HepG2 (cell line): ENCODE data around the gene CUEDC2. TPM values are rescaled to one million over a fixed set of nuclear protein-coding genes. Genes with fewer than 3 reads are reported as not detected.

Experiments used
- GABPB1 ChIP-seq: IDR thresholded peaks from 2 replicates; pipeline ENCODE4 v1.6.1; 2016; ENCODE audit warnings: mild to moderate bottlenecking, missing genetic modification reagents, moderate library complexity, missing compliant biosample characterization
- HES4 ChIP-seq: sonication (generic); formaldehyde crosslinking; IDR thresholded peaks from 2 replicates; pipeline ENCODE4 v1.9.0; 2021; ENCODE audit warnings: mild to moderate bottlenecking, missing genetic modification reagents, borderline replicate concordance
- HHEX ChIP-seq: IDR thresholded peaks from 2 replicates; pipeline ENCODE4 v1.6.1; 2016; ENCODE audit warnings: control low read depth
- JUN ChIP-seq: sonication (generic); formaldehyde crosslinking; IDR thresholded peaks from 2 replicates; pipeline ENCODE4 v1.4.0; 2020; ENCODE audit warnings: mild to moderate bottlenecking, missing genetic modification reagents
- NCOA2 ChIP-seq: sonication (generic); formaldehyde crosslinking; IDR thresholded peaks from 2 replicates; pipeline ENCODE4 v1.8.0; 2022; ENCODE audit warnings: inconsistent platforms
- PAX8 ChIP-seq: sonication (generic); formaldehyde crosslinking; IDR thresholded peaks from 2 replicates; pipeline ENCODE4 v1.8.0; 2022; ENCODE audit warnings: mild to moderate bottlenecking, missing genetic modification reagents, borderline replicate concordance
- THAP11 ChIP-seq: IDR thresholded peaks from 2 replicates; pipeline ENCODE4 v1.6.1; 2016; ENCODE audit warnings: missing biosample characterization, missing genetic modification reagents
- ZNF430 ChIP-seq: sonication (generic); formaldehyde crosslinking; IDR thresholded peaks from 2 replicates; pipeline ENCODE4 v1.9.0; 2021; ENCODE audit warnings: mild to moderate bottlenecking, missing genetic modification reagents
- ZNF607 ChIP-seq: sonication (generic); formaldehyde crosslinking; IDR thresholded peaks from 2 replicates; pipeline ENCODE4 v1.5.1; 2020; ENCODE audit warnings: missing genetic modification reagents, mild to moderate bottlenecking, borderline replicate concordance
- ZNF674 ChIP-seq: sonication (generic); formaldehyde crosslinking; IDR thresholded peaks from 2 replicates; pipeline ENCODE4 v1.5.0; 2020; ENCODE audit warnings: low read depth, mild to moderate bottlenecking, missing genetic modification reagents
- polyA plus RNA-seq, 8 experiments: library from polyadenylated mRNA; depleted of rRNA in 3 of 8; stranded (reverse) in 7 of 8; unstranded in 1 of 8; fragments of >200 nt; fragmentation: Illumina TruSeq in 4 of 8; extraction: Trizol in 4 of 8; gene quantifications; 2 replicates each; pipeline versions ENCODE4 v1.2.1 to v1.2.3, GENCODE V29; 2011 to 2016; ENCODE audit warnings: low read depth in 4 of 8, missing spikeins in 1 of 8, mixed read lengths in 1 of 8; ENCODE audit not compliant: insufficient read depth in 1 of 8
- total RNA-seq, 5 experiments: library from RNA; depleted of rRNA; stranded (reverse); fragments of >200 nt; fragmentation: Illumina TruSeq; extraction: Trizol; gene quantifications; 2 replicates each; pipeline ENCODE4 v1.2.3, GENCODE V29; 2016; ENCODE audit warnings: low read depth in 1 of 5
- TF ChIP-seq, protein P1 (sequence below): sonication (generic); formaldehyde crosslinking; IDR thresholded peaks from 2 replicates; pipeline ENCODE4 v1.4.0; 2020; ENCODE audit warnings: missing genetic modification reagents, borderline replicate concordance
- TF ChIP-seq, protein P2 (sequence below): sonication (generic); formaldehyde crosslinking; IDR thresholded peaks from 2 replicates; pipeline ENCODE4 v1.8.1; 2022; ENCODE audit warnings: mild to moderate bottlenecking, missing genetic modification reagents
- TF ChIP-seq, protein P3 (sequence below): sonication (generic); formaldehyde crosslinking; IDR thresholded peaks from 2 replicates; pipeline ENCODE4 v1.4.0; 2020; ENCODE audit warnings: missing genetic modification reagents
- TF ChIP-seq, protein P4 (sequence below): sonication (generic); formaldehyde crosslinking; IDR thresholded peaks from 2 replicates; pipeline ENCODE4 v1.5.0; 2020; ENCODE audit warnings: mild to moderate bottlenecking, low read depth, missing genetic modification reagents, borderline replicate concordance
- TF ChIP-seq, protein P5 (sequence below): sonication (generic); formaldehyde crosslinking; IDR thresholded peaks from 2 replicates; pipeline ENCODE4 v1.4.0; 2020; ENCODE audit warnings: missing genetic modification reagents
- TF ChIP-seq, protein P6 (sequence below): sonication (generic); formaldehyde crosslinking; conservative IDR thresholded peaks from 2 replicates; pipeline ENCODE4 v1.4.0; 2020; ENCODE audit warnings: mild to moderate bottlenecking, missing genetic modification reagents, moderate library complexity

CUEDC2 gene
- total and polyA plus RNA-seq, 2 of the 13 experiments (the other 11 are each of a cell fraction or from before 2014, with no cell fraction given): 13.1 to 18.4 TPM

DNA sequence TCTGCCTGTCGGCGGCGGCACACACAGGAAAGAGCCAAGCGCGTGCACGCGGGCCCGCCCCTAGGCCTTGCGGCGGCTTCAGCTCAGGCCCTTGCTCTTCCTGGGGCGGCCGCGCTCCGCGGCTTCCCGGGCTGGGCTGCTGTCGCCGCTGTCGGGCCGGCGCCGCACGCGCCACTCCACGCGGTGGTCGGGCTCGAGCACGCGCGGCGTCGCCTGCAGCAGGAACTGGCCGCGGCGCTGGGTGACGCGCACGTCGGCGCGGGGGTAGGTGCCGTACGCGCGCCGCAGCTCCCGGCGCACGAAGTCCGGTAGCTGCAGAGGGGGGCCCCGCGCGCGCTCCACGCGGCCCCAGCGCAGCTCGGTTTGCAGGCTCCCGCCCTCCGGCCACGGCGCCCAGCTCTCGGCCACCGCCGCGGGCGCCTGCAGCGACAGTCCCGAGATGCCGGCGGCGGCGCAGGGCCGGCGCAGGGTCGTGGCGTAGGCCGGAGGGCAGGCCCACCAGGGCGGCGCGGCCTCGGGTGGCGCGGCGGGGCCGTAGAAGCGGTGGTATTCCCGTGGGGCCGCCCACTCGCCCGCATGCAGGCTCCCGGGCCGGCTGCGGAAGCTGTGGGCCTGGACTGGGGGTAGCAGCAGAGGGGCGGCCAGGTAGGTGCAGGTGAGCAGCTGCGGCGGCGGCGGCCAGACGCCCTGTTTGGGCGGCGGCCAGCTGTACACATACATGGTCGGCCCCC, 18.2 kb upstream of the CUEDC2 start (continued):
- TF ChIP-seq, protein P1, sequence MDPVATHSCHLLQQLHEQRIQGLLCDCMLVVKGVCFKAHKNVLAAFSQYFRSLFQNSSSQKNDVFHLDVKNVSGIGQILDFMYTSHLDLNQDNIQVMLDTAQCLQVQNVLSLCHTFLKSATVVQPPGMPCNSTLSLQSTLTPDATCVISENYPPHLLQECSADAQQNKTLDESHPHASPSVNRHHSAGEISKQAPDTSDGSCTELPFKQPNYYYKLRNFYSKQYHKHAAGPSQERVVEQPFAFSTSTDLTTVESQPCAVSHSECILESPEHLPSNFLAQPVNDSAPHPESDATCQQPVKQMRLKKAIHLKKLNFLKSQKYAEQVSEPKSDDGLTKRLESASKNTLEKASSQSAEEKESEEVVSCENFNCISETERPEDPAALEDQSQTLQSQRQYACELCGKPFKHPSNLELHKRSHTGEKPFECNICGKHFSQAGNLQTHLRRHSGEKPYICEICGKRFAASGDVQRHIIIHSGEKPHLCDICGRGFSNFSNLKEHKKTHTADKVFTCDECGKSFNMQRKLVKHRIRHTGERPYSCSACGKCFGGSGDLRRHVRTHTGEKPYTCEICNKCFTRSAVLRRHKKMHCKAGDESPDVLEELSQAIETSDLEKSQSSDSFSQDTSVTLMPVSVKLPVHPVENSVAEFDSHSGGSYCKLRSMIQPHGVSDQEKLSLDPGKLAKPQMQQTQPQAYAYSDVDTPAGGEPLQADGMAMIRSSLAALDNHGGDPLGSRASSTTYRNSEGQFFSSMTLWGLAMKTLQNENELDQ (CRISPR knock-in tag): no peak
- TF ChIP-seq HES4 (CRISPR knock-in tag) (peak; percentile 78; the same call in 1 of the 2 replicates), NCOA2 (CRISPR knock-in tag) (no peak; the same call in 1 of the 2 replicates), ZNF674 (CRISPR knock-in tag) (0 out of 2 replicates have a peak, but pooled peaks have one; percentile 17), JUN (0 out of 2 replicates have a peak, but pooled peaks have one; percentile 69), ZNF607 (CRISPR knock-in tag) (no peak; the same call in 1 of the 2 replicates), GABPB1 (CRISPR knock-in tag) (peak; percentile 44; the same call in 1 of the 2 replicates), HHEX (CRISPR knock-in tag) (no peak), PAX8 (CRISPR knock-in tag) (no peak), THAP11 (CRISPR knock-in tag) (peak; percentile 72), ZNF430 (CRISPR knock-in tag) (peak; percentile 19; the same call in 1 of the 2 replicates)
- TF ChIP-seq, protein P2, sequence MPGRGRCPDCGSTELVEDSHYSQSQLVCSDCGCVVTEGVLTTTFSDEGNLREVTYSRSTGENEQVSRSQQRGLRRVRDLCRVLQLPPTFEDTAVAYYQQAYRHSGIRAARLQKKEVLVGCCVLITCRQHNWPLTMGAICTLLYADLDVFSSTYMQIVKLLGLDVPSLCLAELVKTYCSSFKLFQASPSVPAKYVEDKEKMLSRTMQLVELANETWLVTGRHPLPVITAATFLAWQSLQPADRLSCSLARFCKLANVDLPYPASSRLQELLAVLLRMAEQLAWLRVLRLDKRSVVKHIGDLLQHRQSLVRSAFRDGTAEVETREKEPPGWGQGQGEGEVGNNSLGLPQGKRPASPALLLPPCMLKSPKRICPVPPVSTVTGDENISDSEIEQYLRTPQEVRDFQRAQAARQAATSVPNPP (CRISPR knock-in tag): peak; percentile 91
- TF ChIP-seq, protein P3, sequence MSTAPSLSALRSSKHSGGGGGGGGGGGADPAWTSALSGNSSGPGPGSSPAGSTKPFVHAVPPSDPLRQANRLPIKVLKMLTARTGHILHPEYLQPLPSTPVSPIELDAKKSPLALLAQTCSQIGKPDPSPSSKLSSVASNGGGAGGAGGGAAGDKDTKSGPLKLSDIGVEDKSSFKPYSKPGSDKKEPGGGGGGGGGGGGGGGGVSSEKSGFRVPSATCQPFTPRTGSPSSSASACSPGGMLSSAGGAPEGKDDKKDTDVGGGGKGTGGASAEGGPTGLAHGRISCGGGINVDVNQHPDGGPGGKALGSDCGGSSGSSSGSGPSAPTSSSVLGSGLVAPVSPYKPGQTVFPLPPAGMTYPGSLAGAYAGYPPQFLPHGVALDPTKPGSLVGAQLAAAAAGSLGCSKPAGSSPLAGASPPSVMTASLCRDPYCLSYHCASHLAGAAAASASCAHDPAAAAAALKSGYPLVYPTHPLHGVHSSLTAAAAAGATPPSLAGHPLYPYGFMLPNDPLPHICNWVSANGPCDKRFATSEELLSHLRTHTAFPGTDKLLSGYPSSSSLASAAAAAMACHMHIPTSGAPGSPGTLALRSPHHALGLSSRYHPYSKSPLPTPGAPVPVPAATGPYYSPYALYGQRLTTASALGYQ (CRISPR knock-in tag): 0 out of 2 replicates have a peak, but pooled peaks have one; percentile 12
- TF ChIP-seq, protein P4, sequence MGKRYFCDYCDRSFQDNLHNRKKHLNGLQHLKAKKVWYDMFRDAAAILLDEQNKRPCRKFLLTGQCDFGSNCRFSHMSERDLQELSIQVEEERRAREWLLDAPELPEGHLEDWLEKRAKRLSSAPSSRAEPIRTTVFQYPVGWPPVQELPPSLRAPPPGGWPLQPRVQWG (CRISPR knock-in tag): no peak
- TF ChIP-seq, protein P5, sequence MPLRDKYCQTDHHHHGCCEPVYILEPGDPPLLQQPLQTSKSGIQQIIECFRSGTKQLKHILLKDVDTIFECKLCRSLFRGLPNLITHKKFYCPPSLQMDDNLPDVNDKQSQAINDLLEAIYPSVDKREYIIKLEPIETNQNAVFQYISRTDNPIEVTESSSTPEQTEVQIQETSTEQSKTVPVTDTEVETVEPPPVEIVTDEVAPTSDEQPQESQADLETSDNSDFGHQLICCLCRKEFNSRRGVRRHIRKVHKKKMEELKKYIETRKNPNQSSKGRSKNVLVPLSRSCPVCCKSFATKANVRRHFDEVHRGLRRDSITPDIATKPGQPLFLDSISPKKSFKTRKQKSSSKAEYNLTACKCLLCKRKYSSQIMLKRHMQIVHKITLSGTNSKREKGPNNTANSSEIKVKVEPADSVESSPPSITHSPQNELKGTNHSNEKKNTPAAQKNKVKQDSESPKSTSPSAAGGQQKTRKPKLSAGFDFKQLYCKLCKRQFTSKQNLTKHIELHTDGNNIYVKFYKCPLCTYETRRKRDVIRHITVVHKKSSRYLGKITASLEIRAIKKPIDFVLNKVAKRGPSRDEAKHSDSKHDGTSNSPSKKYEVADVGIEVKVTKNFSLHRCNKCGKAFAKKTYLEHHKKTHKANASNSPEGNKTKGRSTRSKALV (CRISPR knock-in tag): no peak
- TF ChIP-seq, protein P6, sequence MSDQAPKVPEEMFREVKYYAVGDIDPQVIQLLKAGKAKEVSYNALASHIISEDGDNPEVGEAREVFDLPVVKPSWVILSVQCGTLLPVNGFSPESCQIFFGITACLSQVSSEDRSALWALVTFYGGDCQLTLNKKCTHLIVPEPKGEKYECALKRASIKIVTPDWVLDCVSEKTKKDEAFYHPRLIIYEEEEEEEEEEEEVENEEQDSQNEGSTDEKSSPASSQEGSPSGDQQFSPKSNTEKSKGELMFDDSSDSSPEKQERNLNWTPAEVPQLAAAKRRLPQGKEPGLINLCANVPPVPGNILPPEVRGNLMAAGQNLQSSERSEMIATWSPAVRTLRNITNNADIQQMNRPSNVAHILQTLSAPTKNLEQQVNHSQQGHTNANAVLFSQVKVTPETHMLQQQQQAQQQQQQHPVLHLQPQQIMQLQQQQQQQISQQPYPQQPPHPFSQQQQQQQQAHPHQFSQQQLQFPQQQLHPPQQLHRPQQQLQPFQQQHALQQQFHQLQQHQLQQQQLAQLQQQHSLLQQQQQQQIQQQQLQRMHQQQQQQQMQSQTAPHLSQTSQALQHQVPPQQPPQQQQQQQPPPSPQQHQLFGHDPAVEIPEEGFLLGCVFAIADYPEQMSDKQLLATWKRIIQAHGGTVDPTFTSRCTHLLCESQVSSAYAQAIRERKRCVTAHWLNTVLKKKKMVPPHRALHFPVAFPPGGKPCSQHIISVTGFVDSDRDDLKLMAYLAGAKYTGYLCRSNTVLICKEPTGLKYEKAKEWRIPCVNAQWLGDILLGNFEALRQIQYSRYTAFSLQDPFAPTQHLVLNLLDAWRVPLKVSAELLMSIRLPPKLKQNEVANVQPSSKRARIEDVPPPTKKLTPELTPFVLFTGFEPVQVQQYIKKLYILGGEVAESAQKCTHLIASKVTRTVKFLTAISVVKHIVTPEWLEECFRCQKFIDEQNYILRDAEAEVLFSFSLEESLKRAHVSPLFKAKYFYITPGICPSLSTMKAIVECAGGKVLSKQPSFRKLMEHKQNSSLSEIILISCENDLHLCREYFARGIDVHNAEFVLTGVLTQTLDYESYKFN (CRISPR knock-in tag): no peak
